HG02840 (cell line): Measurements from ENCODE around the gene GLI2.

Experiments used
- ATAC-seq: cut with Tn5 transposase; IDR thresholded peaks from one replicate; pipeline ENCODE4 v1.9.1; 2021; ENCODE audit warnings: mild to moderate bottlenecking, moderate library complexity, moderate number of reproducible peaks; ENCODE audit not compliant: unreplicated experiment, low FRiP score

The GLI2 gene

GRCh38 chr2:120711694-120712093 lies 24.0 kb upstream of the GLI2 start:
- ATAC-seq, result no peak

GRCh38 chr2:120712180-120712681 lies 23.4 kb upstream of the GLI2 start:
- no peak for ATAC-seq

DNA sequence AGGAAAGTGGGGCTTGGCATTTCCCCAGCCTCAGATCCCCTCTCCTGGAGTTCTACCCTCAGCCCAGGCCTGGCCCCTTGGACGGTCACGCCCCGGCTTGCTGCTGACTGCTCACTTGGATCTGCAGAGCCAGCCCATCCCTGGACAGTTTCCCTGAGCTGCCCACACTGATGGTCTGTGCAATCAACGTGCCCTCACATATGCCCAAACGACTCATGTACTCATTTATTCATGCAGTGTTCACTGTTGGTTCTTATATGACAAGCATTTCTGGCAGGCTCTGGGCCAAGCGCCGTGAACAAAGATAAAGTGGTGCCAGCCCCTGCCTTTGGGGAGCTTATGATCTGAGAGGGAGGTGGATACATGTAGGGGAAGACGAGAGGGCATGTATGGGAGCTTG lies 20.3 kb upstream of the GLI2 start:
- ATAC-seq, result no peak

DNA sequence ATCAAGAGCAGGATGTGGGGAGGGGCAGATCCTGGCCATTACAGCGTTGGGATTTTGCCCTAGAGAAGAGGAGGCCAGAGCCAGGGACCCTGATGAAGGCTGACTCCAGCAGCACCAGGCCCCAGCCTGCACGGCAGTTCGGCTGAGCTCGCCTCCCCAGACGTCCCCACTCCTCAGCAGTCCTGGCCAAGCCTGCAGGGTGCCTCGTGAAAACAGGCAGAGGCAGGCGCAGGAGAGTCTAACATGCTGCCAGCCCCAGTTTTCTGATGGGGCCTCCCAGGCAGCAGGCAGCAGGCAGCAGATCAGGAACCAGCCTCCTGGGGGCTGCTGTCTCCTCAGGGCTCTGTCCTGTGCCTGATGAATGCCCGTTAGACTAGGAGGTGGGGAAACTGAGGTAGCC lies 19.7 kb upstream of the GLI2 start:
- no peak for ATAC-seq

DNA sequence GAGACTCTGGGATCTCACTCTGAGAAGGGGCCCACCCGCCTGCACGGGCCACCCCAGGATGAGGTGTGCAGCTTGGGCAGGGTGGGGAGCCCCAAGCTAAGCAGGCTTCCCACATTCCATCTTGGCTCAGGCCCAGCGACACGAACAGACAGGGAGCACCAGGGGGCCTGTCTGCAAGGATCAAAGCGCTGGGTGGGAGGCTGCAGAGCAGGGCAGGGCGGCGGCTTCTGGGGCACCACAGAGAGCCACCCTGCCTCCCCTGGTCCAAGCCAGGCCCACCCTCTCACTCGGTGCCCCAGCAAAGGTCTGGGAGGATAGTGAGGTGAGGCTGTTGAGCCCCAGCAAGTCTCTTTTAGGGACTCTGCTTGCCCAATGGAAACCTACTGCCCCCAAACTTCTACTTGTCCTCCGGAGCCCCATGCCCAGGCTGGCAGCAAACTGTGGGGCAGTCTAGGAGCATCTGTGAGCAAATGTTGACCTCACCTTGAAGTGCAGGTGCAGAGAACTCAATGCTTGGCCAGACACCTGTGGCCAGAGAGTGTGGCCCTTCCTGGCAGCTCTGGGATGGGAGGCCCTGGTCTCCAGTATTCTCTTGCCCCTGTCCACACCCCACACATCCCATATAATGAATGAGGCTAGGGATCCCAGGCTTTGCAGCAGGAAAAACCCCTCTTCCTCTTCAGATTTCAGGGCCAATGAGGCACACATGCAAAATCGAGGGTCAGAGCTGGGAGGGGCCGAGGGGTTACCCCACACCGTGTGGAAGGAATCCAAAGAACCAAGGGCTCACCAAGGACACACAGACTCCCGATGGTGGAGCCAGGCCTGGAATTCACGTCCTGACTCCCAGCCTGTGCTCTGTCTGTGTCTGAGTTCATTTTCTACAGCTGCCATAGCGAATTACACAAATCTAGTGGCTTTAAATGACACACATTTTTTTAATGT lies 18.8 kb upstream of the GLI2 start:
- no peak for ATAC-seq

DNA sequence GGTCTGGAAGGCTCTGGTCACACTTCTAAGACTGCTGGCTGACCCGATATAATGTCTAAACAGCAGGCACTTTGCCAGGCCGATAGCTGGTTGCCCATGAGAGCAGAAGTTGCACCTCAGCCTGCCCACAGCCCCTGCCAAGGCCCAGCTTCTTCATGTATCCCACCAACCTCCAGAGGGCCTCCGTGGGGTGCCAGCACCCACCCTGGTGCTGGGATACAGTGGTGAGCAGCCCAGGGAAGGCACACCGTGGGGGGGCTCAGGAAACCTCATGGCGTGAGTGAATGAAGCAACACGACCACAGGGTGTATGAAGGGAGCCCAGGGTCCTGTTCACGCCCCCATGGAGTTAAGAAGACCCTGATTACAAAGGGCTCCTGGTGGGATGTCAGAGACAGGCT lies 16.2 kb upstream of the GLI2 start:
- ATAC-seq, result no peak

DNA sequence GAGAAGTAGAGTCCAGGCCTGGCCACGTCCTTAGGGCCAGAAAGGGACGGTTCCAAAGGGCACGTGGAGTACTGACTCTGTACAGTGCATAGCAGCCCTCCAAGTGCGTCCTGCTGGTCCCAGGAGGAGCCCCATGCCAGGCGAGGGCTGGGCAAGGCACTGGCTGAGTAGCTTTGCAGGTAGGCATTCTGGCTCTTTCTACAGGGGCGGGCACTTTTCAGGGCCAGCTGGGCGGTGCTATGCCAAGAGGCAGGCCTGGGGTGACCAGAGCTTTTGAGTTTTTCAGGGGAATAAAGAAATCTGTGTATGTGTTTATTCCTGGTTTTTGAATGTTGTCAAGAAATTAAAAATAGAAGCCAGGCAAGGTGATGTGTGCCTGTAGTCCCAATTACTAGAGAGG lies 15.4 kb upstream of the GLI2 start:
- ATAC-seq, result no peak

GRCh38 chr2:120720746-120721375 lies 14.8 kb upstream of the GLI2 start:
- ATAC-seq, result no peak

DNA sequence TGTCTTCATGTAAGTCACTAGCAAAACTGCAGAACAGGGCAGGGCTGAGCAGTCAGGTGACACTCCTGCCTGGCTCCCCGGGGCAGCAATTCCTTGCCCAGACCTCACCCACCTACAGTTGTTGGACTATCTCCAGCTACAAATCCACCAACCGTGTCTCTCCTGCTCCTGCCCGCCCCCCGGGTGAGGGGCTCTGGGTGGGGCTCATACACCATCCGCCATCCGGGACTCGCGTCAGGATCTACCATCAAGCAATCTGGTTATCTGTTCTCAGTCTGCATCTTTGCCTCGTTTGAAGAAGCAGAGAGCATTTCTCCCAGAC lies 13.5 kb upstream of the GLI2 start:
- no peak for ATAC-seq

- no peak for ATAC-seq
These were observed 12.9 kb upstream of the GLI2 start for GRCh38 chr2:120722568-120723421.

- ATAC-seq, result no peak
These were observed 9.4 kb upstream of the GLI2 start for GRCh38 chr2:120726245-120726644.

DNA sequence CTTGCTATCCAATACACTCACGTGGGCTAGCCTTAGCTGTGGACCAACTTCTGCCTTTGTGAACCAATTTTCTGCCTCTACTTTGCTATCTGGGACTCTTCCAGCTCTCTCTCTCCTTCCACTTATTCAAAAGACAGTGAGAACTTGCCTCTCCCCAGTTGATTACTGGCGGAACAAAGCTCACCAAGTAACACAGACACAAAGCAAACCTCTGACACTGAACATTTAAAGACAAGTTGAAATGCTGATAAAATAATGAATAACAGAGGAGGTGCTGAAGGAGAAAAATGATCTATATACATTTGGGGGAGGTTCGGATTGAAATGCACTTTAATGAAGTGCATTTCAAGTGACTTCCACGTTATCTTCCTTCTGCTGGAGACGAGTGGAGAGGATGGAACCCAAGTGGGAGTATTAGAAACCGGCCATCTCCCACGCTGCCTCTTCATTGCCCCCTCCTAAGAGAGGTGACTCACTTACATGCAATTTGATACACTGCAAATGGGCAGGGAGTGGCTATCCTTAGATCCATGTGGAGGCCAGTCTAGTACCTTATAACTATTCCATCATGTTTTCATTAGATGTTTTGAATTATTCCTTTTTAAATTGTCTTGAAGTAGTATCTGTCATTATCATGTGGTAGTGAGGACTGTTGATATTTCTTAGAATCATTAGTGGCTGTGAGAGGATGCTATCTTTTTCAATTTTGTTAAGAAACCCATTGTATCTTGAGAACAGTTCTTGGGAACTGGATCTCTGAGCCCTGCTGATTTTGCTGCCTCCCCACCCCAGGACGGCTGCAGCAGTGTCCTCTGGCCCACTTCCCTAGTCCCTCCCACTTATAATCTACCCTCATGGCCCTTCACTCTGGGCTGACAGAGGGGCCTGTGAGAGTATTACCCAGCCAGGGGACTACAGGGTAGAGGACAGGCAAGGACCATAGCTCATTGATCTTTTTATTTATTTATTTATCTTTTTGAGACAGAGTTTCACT lies 6.0 kb upstream of the GLI2 start:
- no peak for ATAC-seq

DNA sequence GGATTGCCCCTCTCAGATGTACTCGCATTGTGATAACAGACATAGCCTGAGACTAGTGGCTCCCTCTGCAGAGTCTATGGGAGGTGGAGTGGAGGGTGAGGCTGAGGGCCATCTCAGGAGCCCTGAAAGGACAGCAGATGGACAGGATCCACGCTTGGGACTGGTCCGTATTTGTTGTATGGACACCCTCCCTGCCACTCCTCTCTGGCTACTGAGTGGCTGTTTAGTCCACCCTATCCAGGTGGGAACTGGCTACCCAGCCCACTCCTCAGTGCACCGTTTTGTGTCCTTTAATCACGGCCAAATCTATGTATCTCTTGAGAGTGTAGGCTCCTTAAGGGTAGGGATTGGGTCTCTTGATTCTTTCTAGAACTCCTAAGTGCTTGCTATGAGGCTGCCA lies 4.5 kb upstream of the GLI2 start:
- no peak for ATAC-seq

DNA sequence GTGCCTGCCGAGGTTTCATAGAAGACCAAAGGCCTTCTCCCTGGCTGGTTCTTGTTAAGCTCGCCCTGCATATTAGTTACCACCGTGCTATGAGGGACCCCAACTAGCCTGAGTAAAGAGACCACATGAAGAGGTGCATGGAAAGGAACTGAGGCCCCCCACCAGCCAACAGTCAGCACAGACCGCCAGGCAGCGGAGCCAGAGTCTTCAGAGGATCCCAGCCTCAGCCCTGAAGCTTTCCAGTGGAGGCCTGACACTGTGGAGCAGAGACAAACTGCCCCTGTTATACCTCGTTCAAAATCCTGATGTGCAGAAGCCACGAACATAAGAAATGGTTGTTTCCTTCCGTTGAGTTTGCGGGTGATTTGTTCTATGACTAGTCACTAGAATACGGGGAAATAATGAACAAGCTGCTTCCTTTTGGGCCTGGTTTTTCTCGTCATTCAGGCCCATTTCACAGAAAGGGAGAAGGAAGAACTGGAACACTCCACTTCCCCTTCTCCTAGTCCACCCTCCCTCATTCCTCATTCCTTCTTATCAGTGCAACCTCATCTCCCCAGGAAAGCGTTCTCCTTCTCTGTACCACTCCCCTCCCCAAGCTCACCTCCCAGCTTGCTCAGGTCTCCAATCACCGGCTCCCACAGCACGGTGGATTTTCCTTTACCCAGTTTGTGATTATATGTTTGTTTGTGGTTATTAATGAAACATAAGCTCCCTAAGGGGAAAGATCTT lies 3.0 kb upstream of the GLI2 start:
- no peak for ATAC-seq

DNA sequence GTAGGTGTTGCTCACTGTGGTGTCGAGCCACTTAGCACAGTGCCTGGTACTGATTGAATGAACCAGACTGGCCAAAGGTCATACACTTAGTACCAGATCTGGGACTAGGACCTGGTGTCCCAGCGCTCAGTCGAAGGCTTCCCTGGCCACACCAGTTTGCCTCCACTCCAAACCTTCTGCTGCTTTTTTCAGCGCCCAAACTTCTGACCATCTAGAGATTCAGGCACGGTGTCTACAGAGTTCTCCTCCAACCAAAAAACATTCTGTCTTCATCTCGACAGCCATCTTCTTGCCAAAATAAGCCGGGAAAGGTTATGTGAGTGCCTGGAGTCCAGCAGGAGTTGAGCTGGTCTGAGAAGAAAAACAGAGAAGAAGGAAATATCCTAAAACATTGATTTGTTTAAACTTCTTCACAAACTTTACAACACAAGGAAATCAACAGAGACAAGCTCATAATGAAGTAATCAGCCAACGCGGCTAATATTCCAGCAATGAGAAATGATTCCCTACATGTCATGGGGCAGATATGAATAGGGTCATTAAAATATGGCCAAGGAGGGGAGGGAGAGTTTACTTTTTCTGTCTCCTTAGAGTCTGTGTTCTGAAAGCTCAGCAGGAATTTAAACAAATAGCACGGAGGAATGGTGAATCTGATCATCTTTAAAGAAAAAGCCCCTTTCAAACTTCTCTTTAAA lies 2.3 kb upstream of the GLI2 start:
- no peak for ATAC-seq

DNA sequence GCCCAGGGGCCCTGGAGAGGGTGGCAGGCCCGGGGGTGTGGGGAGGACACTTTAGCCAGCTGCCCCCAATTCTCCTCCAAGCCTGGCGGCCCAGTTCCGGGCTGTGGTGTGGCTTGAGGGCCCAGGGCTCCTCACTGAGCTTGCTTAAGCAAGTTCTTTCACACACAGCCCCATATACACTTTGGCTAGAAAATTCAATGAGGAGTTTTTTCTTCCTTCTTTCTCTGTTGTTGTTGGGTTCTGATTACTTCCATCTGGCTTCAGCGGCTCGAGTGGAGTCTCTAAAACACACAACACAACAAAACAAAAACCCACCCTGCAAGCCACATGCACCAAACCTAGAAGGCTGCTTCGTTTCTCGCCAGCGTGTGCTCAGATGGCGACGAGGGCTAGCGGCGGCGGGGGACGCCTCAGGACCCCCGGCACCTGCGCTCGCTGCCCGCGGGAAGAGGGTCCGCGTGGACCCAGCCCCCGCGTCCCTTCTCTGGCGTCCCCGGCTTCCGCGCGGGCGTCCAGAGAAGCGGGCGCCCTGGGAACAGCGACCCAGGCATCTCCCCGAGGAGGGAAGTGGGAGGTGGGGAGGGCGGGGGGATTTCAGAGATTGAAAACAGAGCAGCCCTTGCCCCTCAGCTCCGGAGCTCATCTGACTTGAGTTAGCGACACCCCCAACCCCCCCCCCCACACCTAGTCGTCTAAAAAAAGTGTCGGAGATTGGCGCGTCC lies 577 bp upstream of the GLI2 start:
- no peak for ATAC-seq

DNA sequence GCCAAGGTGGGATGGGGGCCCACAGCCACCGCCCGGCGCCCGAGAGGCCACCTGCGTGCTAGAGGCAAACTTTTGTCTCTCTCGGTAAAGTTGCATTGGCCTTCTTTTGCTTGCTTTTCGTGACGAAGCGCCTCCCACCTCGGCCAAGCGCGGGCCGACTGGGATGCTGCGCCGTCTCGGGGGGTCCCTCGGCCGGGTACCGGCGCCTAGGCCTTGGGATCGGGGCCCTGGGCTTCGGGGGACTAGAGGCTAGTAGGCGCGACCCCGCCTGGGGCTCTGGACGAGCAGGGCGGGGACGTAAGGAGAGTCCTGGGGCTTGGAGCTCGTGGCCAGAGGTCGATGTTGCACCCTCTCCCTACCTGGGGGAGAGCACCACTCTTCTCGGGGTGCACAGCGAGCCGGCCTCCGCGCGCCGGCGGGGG lies 545 bp downstream of the GLI2 start:
- no peak for ATAC-seq
